ENCODE data around the gene CABLES1.

CABLES1 gene

DNA sequence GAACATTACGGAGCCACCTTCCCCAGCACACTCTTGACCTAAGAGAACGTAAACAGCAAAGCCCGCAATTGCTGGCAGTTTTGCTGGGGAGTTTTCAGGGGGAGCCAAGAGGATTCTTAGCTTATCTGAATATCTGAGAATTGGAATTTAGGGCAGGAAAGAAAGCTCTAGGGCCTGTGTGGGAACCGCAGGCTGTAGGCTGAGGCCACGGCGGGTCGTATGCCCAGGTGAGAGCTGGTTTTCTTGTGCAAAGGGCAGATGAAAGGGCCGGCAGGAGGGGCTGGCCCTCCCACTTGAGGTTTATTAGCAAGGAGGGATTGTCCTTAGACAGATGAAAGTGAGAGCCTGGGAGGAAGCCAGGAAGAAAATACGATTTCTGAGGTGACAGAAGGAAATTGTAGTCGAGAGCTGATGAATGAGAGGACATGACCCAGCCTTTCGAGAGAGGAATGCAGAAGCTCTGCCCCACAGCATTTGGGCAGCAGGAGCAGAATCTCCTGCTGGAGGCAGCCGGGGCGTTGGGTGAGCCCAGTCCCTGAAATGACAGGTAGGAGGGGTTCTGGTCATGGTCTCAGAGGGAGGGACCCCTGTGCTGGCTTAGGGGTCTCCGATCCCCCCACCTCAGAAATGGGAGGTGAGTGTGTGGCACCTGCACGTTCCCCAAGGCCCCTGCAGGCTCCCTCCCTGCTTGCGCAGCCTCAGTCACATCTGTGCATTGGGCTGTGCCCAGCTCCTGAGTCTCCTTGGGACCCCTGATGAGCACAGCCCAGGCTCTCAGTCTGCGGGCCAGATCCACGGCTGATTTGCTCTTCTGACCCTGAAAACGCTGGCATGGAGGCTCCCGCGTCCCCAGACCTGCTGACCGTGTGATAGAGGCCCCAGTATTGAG lies 61.1 kb downstream of the CABLES1 start:
- peaks cover 2% of the 10 kb centered on the region for H3K4me1 Mint-ChIP-seq
- H3K27me3 Mint-ChIP-seq: peaks cover 3% of the 10 kb centered on the region
- no peak overlapping the region for H3K4me3 Mint-ChIP-seq
- ATAC-seq (no peak), DNase-seq (no peak)
- H3K9me3 Mint-ChIP-seq: no peaks in the 10 kb centered on the region
- H3K36me3 Mint-ChIP-seq (ENCODE audit: low read depth): peaks cover 3% of the 10 kb centered on the region
- H3K27ac Mint-ChIP-seq: no peak overlapping the region

- no peaks in the 10 kb centered on the region for H3K9me3 Mint-ChIP-seq
- H3K27ac Mint-ChIP-seq: no peak overlapping the region
- peaks cover 4% of the 10 kb centered on the region for H3K4me1 Mint-ChIP-seq
- DNase-seq (no peak), ATAC-seq (no peak)
- no peak overlapping the region for H3K4me3 Mint-ChIP-seq
- peaks cover 3% of the 10 kb centered on the region for H3K36me3 Mint-ChIP-seq (ENCODE audit: low read depth)
- H3K27me3 Mint-ChIP-seq: peaks cover 14% of the 10 kb centered on the region
Measured at GRCh38 chr18:23198217-23198845, 63.0 kb downstream of the CABLES1 start.

DNA sequence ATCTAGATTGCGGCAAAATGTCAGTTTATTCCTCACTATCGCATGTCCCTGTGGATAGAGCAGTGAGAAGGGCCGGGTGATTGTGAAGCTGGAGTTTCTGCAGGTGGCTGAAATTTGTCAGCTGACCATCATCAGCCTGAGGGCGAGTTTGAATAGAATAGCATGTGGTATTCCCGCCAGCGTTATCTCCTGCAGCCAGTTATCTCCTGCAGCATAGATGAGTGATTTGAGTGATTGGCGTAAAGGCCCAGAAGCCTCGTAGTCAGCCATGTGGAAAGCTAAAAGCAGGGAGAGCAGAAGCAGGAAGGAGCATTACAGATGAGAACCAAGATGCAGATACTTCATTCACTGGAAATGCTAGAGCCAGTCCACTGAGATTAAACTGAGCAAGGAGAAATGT lies 65.5 kb downstream of the CABLES1 start:
- no peak for ATAC-seq
- no peak for DNase-seq
- Mint-ChIP-seq H3K4me1 (peaks cover 15% of the 10 kb centered on the region), H3K27ac (no peak overlapping the region), H3K4me3 (no peak overlapping the region), H3K36me3 (ENCODE audit: low read depth) (peaks cover 9% of the 10 kb centered on the region), H3K27me3 (peaks cover 14% of the 10 kb centered on the region), H3K9me3 (peaks cover 6% of the 10 kb centered on the region)

- no peak overlapping the region for H3K4me3 Mint-ChIP-seq
- peaks cover 15% of the 10 kb centered on the region for H3K36me3 Mint-ChIP-seq (ENCODE audit: low read depth)
- ATAC-seq (no peak), DNase-seq (no peak)
- H3K27ac Mint-ChIP-seq: no peak overlapping the region
- H3K4me1 Mint-ChIP-seq: peaks cover 24% of the 10 kb centered on the region
- peaks cover 14% of the 10 kb centered on the region for H3K27me3 Mint-ChIP-seq
- peaks cover 6% of the 10 kb centered on the region for H3K9me3 Mint-ChIP-seq
Measured at GRCh38 chr18:23201741-23202140, 66.5 kb downstream of the CABLES1 start.

GRCh38 chr18:23203891-23204432 lies 68.7 kb downstream of the CABLES1 start:
- DNase-seq (no peak), ATAC-seq (no peak)
- Mint-ChIP-seq H3K9me3 (peaks cover 18% of the 10 kb centered on the region), H3K4me3 (no peak overlapping the region), H3K27ac (no peak overlapping the region), H3K27me3 (peaks cover 14% of the 10 kb centered on the region), H3K36me3 (ENCODE audit: low read depth) (peaks cover 33% of the 10 kb centered on the region), H3K4me1 (peaks cover 47% of the 10 kb centered on the region)

DNA sequence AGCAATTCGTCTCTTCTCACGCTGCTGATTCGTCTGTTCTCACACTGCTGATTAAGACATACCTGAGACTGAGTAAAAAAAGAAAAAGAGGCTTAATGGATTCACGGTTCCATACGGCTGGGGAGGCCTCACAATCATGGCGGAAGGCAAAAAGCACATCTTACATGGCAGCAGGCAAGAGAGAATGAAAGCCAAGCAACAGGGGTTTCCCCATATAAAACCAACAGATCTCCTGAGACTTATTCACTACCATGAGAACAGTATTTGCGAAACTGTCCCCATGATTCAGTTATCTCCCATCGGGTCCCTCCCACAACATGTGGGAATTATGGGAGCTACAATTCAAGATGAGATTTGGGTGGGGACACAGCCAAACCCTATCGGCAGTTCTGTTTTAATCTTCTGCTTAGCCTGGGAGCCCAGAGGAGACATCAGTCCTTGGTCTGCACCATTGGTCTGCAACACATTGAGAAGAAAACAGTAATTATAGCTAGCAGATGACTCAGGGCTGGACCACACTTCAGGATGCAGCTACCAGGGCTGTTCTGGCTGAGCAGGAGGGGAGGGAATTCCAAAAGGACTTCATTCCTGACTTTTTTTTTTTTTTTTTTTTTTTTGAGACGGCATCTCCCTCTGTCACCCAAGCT lies 69.4 kb downstream of the CABLES1 start:
- Mint-ChIP-seq H3K27me3 (peaks cover 14% of the 10 kb centered on the region), H3K27ac (peak overlapping the region; percentile 7), H3K9me3 (peaks cover 18% of the 10 kb centered on the region), H3K4me3 (no peak overlapping the region), H3K4me1 (peaks cover 54% of the 10 kb centered on the region), H3K36me3 (ENCODE audit: low read depth) (peaks cover 33% of the 10 kb centered on the region)
- DNase-seq (no peak), ATAC-seq (no peak)

DNA sequence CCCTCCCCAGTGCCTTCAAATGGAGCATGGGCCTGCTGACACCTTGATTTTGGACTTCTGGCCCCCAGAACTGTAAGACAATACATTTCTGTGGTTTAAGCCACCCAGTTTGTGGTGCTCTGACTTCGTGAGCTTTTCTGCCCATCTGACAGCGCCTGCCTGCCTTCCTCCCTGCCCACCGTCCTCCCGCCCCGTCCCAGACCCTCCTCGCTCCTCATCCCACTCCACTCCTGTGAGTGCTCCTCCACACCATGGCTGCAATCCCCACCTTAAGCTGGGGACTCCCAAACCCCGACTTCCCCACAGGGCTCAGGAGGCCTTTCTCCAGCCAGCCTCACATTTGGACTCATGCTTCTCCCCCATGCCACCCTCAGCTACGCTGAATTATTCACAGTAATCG lies 70.7 kb downstream of the CABLES1 start:
- Mint-ChIP-seq H3K27ac (peak overlapping the region; percentile 81), H3K4me1 (peaks cover 59% of the 10 kb centered on the region), H3K36me3 (ENCODE audit: low read depth) (peaks cover 38% of the 10 kb centered on the region), H3K27me3 (peaks cover 14% of the 10 kb centered on the region), H3K9me3 (peaks cover 18% of the 10 kb centered on the region), H3K4me3 (no peak overlapping the region)
- ATAC-seq (peak; percentile 5), DNase-seq (no peak)

GRCh38 chr18:23207191-23207955 lies 72.1 kb downstream of the CABLES1 start:
- peak; percentile 51 for DNase-seq
- no peak overlapping the region for H3K4me3 Mint-ChIP-seq
- H3K4me1 Mint-ChIP-seq: peaks cover 59% of the 10 kb centered on the region
- H3K9me3 Mint-ChIP-seq: peaks cover 18% of the 10 kb centered on the region
- H3K36me3 Mint-ChIP-seq (ENCODE audit: low read depth): peaks cover 38% of the 10 kb centered on the region
- peaks cover 5% of the 10 kb centered on the region for H3K27me3 Mint-ChIP-seq
- ATAC-seq: peak; percentile 44
- peak overlapping the region; percentile 90 for H3K27ac Mint-ChIP-seq

DNA sequence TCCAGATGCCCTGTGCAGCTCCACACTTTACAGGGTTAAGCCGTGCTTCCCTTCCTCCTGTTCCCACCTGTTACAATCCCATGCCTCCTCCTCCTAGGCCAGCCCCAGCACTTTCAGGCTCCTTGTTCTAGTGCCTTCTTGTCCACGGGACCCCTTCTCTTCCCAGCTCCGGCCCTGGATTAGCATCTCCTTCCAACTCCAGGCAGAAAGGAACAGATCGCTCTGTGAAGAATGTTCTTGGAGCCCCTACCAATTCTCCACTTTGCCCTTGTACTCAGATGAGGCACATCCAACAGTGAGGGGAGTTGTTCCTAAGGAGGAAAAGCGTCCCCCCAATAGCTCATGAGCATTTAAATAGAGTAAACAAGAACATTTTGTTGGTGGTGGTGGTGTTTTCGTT lies 72.7 kb downstream of the CABLES1 start:
- H3K36me3 Mint-ChIP-seq (ENCODE audit: low read depth): peaks cover 38% of the 10 kb centered on the region
- no peak overlapping the region for H3K4me3 Mint-ChIP-seq
- peaks cover 2% of the 10 kb centered on the region for H3K27me3 Mint-ChIP-seq
- peaks cover 18% of the 10 kb centered on the region for H3K9me3 Mint-ChIP-seq
- peaks cover 58% of the 10 kb centered on the region for H3K4me1 Mint-ChIP-seq
- peak overlapping the region; percentile 90 for H3K27ac Mint-ChIP-seq
- DNase-seq (no peak), ATAC-seq (no peak)

GRCh38 chr18:23208600-23208999 lies 73.3 kb downstream of the CABLES1 start:
- ATAC-seq (no peak), DNase-seq (no peak)
- peaks cover 56% of the 10 kb centered on the region for H3K4me1 Mint-ChIP-seq
- H3K36me3 Mint-ChIP-seq (ENCODE audit: low read depth): peaks cover 38% of the 10 kb centered on the region
- H3K27ac Mint-ChIP-seq: peak overlapping the region; percentile 90
- no peaks in the 10 kb centered on the region for H3K27me3 Mint-ChIP-seq
- H3K4me3 Mint-ChIP-seq: peak overlapping the region; percentile 7
- H3K9me3 Mint-ChIP-seq: peaks cover 18% of the 10 kb centered on the region

DNA sequence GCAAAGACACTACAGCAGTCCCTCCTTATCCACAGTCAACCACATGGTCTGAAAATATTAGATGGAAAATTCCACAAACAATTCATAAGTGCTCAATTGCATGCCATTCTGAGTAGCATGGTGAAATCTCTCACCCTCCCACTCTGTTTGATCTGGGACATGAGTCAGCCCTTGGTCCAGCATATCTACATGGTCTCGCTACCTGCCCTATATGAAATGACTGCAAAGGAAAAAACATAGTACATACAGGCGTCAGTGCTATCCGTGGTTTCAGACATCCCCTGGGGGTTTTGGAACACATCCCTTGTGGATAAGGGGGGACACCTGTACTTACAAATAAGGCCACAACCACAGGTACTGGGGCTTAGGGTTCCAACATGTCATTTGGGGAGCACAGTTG lies 73.7 kb downstream of the CABLES1 start:
- Mint-ChIP-seq H3K27ac (peak overlapping the region; percentile 90), H3K27me3 (no peaks in the 10 kb centered on the region), H3K4me1 (peaks cover 56% of the 10 kb centered on the region), H3K9me3 (peaks cover 18% of the 10 kb centered on the region), H3K4me3 (peak overlapping the region; percentile 28), H3K36me3 (ENCODE audit: low read depth) (peaks cover 37% of the 10 kb centered on the region)
- ATAC-seq: peak; percentile 90
- DNase-seq: peak; percentile 48

GRCh38 chr18:23209796-23210195 lies 74.5 kb downstream of the CABLES1 start:
- ATAC-seq (no peak), DNase-seq (no peak)
- Mint-ChIP-seq H3K36me3 (ENCODE audit: low read depth) (peaks cover 32% of the 10 kb centered on the region), H3K9me3 (peaks cover 13% of the 10 kb centered on the region), H3K4me3 (no peak overlapping the region), H3K27me3 (no peaks in the 10 kb centered on the region), H3K27ac (peak overlapping the region; percentile 90), H3K4me1 (peaks cover 50% of the 10 kb centered on the region)

DNA sequence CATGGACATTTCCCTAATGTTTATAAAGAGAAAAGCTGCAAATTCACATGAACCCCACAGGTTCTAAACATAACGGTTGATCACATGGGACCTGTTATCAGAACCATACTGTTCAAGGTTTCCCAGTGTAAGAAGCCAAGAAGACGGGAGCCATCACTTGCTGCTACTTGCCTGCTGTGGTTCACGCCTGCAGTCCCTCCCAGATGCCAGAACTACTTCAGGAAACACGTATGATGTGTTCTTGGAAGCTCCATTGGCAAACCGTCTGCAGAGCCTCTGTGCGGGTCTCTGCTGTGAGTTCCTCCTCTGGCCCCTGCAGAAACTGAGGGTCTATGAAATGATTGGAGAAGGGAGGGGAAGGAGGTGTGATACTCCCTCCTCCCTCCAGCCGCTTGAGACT lies 75.2 kb downstream of the CABLES1 start:
- Mint-ChIP-seq H3K27ac (no peak overlapping the region), H3K36me3 (ENCODE audit: low read depth) (peaks cover 29% of the 10 kb centered on the region), H3K27me3 (peaks cover 2% of the 10 kb centered on the region), H3K9me3 (peaks cover 12% of the 10 kb centered on the region), H3K4me3 (no peak overlapping the region), H3K4me1 (peaks cover 46% of the 10 kb centered on the region)
- no peak for ATAC-seq
- DNase-seq: no peak

DNA sequence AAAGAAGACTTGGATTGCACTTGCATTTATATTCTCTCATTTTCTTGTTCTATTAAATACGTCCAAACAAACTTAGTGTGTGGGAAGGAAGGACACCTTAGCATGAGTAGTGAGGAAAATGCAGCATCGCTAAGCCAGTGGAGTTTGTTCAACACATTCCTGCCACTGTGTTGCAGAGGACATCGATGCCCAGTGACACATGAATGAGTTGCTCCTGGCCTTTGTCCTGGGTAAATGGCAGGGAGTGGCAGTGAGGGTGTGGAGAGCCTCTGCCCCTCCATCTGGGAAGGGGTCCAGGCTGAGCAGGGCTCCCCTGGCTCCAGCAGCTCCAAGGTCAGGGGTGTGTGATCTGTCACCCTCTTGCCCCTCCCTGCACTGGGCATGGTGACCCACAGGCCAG lies 75.9 kb downstream of the CABLES1 start:
- DNase-seq: no peak
- Mint-ChIP-seq H3K27me3 (peaks cover 2% of the 10 kb centered on the region), H3K4me3 (no peak overlapping the region), H3K36me3 (ENCODE audit: low read depth) (peaks cover 27% of the 10 kb centered on the region), H3K27ac (no peak overlapping the region), H3K4me1 (peaks cover 41% of the 10 kb centered on the region), H3K9me3 (peaks cover 12% of the 10 kb centered on the region)
- no peak for ATAC-seq
